Esophagus (tissue), 2 donors: ENCODE data around the gene SRRM5. TPM values are rescaled to one million over a fixed set of nuclear protein-coding genes. Genes with fewer than 3 reads are reported as not detected.

Experiments used
- H3K27ac ChIP-seq, 2 donors: one replicate each; pipeline ENCODE4 v1.5.1; 2013; ENCODE audit warnings: low read depth in 2 of 2, mild to moderate bottlenecking in 2 of 2, inconsistent platforms in 1 of 2, low read length in 1 of 2, moderate library complexity in 1 of 2
- H3K27me3 ChIP-seq, 2 donors: one replicate each; pipeline ENCODE4 v1.6.1; 2013; ENCODE audit warnings: low read length in 2 of 2, control low read depth in 1 of 2, mild to moderate bottlenecking in 1 of 2; ENCODE audit not compliant: insufficient read depth in 2 of 2, control insufficient read depth in 1 of 2
- H3K36me3 ChIP-seq, 2 donors: one replicate each; pipeline ENCODE4 v1.6.1; 2013; ENCODE audit warnings: low read length in 1 of 2; ENCODE audit not compliant: control insufficient read depth in 2 of 2, insufficient read depth in 2 of 2
- H3K4me1 ChIP-seq, 2 donors: one replicate each; pipeline ENCODE4 v1.6.1; 2013; ENCODE audit warnings: low read length in 1 of 2; ENCODE audit not compliant: control insufficient read depth in 2 of 2, insufficient read depth in 2 of 2
- H3K4me3 ChIP-seq, 2 donors: one replicate each; pipeline ENCODE4 v1.5.1; 2013; ENCODE audit warnings: low read length in 2 of 2, mild to moderate bottlenecking in 2 of 2, low read depth in 1 of 2, moderate library complexity in 1 of 2
- H3K9me3 ChIP-seq, 2 donors: one replicate each; pipeline ENCODE4 v1.6.1; 2013; ENCODE audit warnings: mild to moderate bottlenecking in 2 of 2, low read depth in 1 of 2, low read length in 1 of 2, moderate library complexity in 1 of 2; ENCODE audit not compliant: control insufficient read depth in 2 of 2, insufficient read depth in 1 of 2
- WGBS, 2 donors: extraction: QIAGEN DNeasy Blood & Tissue Kit; methylation state at CpG; one replicate each; pipeline ENCODE4 v1.1.7; 2013; 5-methylcytosine and 5-hydroxymethylcytosine counted together
- polyA plus RNA-seq, 2 donors: library from polyadenylated mRNA; stranded (reverse); fragments of 200-250 nt; gene quantifications; one replicate each; pipeline ENCODE4 v1.2.3, GENCODE V29; 2013
- donor health status: healthy with polysubstance abuse.
- donor health status: Bipolar disorder and iron deficiency.

Gene SRRM5
- polyA plus RNA-seq, 2 donors, result 0.14 to 0.71 TPM

GRCh38 chr19:43660301-43660970 lies 48.5 kb downstream of the SRRM5 start:
- Histone ChIP-seq H3K27ac (no peak overlapping the region), H3K36me3 (peaks cover 0 to 6% of the 10 kb centered on the region in 2 donors), H3K4me3 (no peak overlapping the region), H3K9me3 (peaks cover 0 to 2% of the 10 kb centered on the region in 2 donors), H3K27me3 (no peaks in the 10 kb centered on the region), H3K4me1 (no peaks in the 10 kb centered on the region)
- WGBS, 2 donors, result 79 to 81% methylated on average over 7 of the region's 7 CpGs

DNA sequence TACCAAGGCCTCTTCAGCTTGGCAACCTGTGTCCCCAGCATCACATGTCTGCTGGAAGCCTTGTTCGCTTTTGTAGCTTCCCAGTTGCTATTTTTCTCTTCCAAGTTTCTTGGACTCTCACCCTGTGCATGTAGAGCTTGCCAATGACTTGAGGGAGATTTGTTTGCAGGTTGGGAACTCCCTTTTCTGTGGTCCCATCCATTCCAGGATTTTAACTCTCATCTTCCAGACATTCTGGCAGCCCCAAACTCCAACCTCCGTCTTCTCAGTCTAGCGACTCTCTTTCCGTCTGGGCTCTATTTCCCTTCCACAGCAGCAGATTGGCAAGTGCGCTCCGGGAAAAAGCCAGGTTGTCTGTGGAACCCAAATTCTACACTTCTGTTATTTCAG lies 49.1 kb downstream of the SRRM5 start:
- 69 to 79% methylated on average over 6 of the region's 6 CpGs for WGBS, 2 donors
- peaks cover 0 to 6% of the 10 kb centered on the region in 2 donors for H3K36me3 ChIP-seq
- peaks cover 0 to 2% of the 10 kb centered on the region in 2 donors for H3K9me3 ChIP-seq
- H3K27ac ChIP-seq, result no peak overlapping the region
- H3K4me3 ChIP-seq, result no peak overlapping the region
- no peaks in the 10 kb centered on the region for H3K4me1 ChIP-seq
- no peaks in the 10 kb centered on the region for H3K27me3 ChIP-seq

DNA sequence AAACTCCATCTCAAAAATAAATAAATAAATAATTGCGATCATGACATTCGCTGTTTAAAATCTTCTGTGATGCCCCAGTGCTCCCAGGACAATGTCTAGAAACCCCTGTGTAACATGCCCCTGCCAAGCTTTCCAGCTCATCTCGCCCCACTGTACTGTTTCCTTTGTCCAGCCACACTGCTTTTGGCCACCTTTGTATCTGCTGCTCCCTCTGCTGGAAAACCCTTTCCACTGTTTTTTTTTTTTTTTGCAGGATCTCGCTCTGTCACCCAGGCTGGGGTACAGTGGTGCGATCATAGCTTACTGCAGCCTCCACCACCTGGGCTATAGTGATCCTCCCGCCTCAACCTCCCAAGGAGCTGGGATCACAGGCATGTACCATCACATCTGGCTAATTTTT lies 50.6 kb downstream of the SRRM5 start:
- 93 to 96% methylated on average over 6 of the region's 6 CpGs for WGBS, 2 donors
- H3K36me3 ChIP-seq, result peaks cover 0 to 2% of the 10 kb centered on the region in 2 donors
- H3K27me3 ChIP-seq, result no peaks in the 10 kb centered on the region
- H3K4me1 ChIP-seq, result no peaks in the 10 kb centered on the region
- peaks cover 0 to 2% of the 10 kb centered on the region in 2 donors for H3K9me3 ChIP-seq
- H3K27ac ChIP-seq, result no peak overlapping the region
- H3K4me3 ChIP-seq, result no peak overlapping the region

GRCh38 chr19:43664018-43664417 lies 52.1 kb downstream of the SRRM5 start:
- Histone ChIP-seq H3K4me1 (peaks cover 0 to 2% of the 10 kb centered on the region in 2 donors), H3K36me3 (peaks cover 0 to 2% of the 10 kb centered on the region in 2 donors), H3K4me3 (no peak overlapping the region), H3K9me3 (no peaks in the 10 kb centered on the region), H3K27me3 (no peaks in the 10 kb centered on the region), H3K27ac (no peak overlapping the region)
- WGBS, 2 donors, result 61 to 62% methylated on average over 7 of the region's 7 CpGs

Other genes starting within 250 kb of the SRRM5 start
- 1 to 10 TPM in 1 of 2 donors, under 1 TPM in 1; 0.96 to 2.4 TPM for gene TEX101, start 197.2 kb upstream of the SRRM5 start, polyA plus RNA-seq
- 100 to 1,000 TPM; 208 to 770 TPM for gene LYPD3, start 146.5 kb upstream of the SRRM5 start, polyA plus RNA-seq
- 10 to 100 TPM; 58.1 to 70.1 TPM for gene PHLDB3, start 107.3 kb upstream of the SRRM5 start, polyA plus RNA-seq
- gene ETHE1, start 84.9 kb upstream of the SRRM5 start, polyA plus RNA-seq, result 10 to 100 TPM; 50.5 to 78.9 TPM
- 1 to 10 TPM in 1 of 2 donors, under 1 TPM in 1; 0.59 to 1.0 TPM for gene ZNF575, start 78.9 kb upstream of the SRRM5 start, polyA plus RNA-seq
- gene XRCC1, start 36.6 kb upstream of the SRRM5 start, polyA plus RNA-seq, result 10 to 100 TPM; 13.7 to 14.4 TPM
- gene PINLYP, start 36.3 kb upstream of the SRRM5 start, polyA plus RNA-seq, result 10 to 100 TPM; 13.5 to 17.6 TPM
- gene IRGQ, start 16.0 kb upstream of the SRRM5 start, polyA plus RNA-seq, result 1 to 10 TPM; 3.1 to 4.1 TPM
- gene ZNF576, start 15.5 kb upstream of the SRRM5 start, polyA plus RNA-seq, result 10 to 100 TPM in 1 of 2 donors, 1 to 10 TPM in 1; 6.8 to 13.0 TPM
- gene ZNF428, start 7.5 kb downstream of the SRRM5 start, polyA plus RNA-seq, result 10 to 100 TPM; 20.4 to 27.3 TPM
- 10 to 100 TPM in 1 of 2 donors, 1 to 10 TPM in 1; 9.7 to 21.7 TPM for gene CADM4, start 27.8 kb downstream of the SRRM5 start, polyA plus RNA-seq
- 1 to 10 TPM; 5.4 to 5.6 TPM for gene PLAUR, start 58.1 kb downstream of the SRRM5 start, polyA plus RNA-seq
- not detected for gene IRGC, start 104.0 kb downstream of the SRRM5 start, polyA plus RNA-seq
- gene SMG9, start 142.9 kb downstream of the SRRM5 start, polyA plus RNA-seq, result 10 to 100 TPM; 15.8 to 23.2 TPM
- 1 to 10 TPM; 3.9 to 4.6 TPM for gene KCNN4, start 168.9 kb downstream of the SRRM5 start, polyA plus RNA-seq
- gene LYPD5, start 190.4 kb downstream of the SRRM5 start, polyA plus RNA-seq, result 10 to 100 TPM in 1 of 2 donors, 1 to 10 TPM in 1; 3.8 to 12.3 TPM
- gene ZNF283, start 215.2 kb downstream of the SRRM5 start, polyA plus RNA-seq, result 1 to 10 TPM; 1.6 to 3.2 TPM